Ishikawa (cell line): ENCODE results near the gene THSD4.

Source experiments
- CEBPB ChIP-seq: IDR thresholded peaks from 2 replicates; pipeline ENCODE4 v1.6.1; 2012
- CREB1 ChIP-seq: IDR thresholded peaks from 2 replicates; pipeline ENCODE4 v1.6.1; 2012; ENCODE audit warnings: low read depth
- EGR1 ChIP-seq: IDR thresholded peaks from 2 replicates; pipeline ENCODE4 v1.6.1; 2012
- EP300 ChIP-seq: IDR thresholded peaks from 2 replicates; pipeline ENCODE4 v1.6.1; 2012; ENCODE audit warnings: borderline replicate concordance
- FOXM1 ChIP-seq: IDR thresholded peaks from 2 replicates; pipeline ENCODE4 v1.6.1; 2012; ENCODE audit warnings: low read depth, borderline replicate concordance
- NFIC ChIP-seq: IDR thresholded peaks from 2 replicates; pipeline ENCODE4 v1.6.1; 2012
- RAD21 ChIP-seq: IDR thresholded peaks from 2 replicates; pipeline ENCODE4 v1.6.1; 2012; ENCODE audit warnings: low read depth
- TAF1 ChIP-seq: IDR thresholded peaks from 2 replicates; pipeline ENCODE4 v1.6.1; 2012; ENCODE audit warnings: low read depth, mild to moderate bottlenecking
- TCF12 ChIP-seq: IDR thresholded peaks from 2 replicates; pipeline ENCODE4 v1.6.1; 2012; ENCODE audit warnings: low read depth
- TEAD4 ChIP-seq: IDR thresholded peaks from 2 replicates; pipeline ENCODE4 v1.6.1; 2012
- YY1 ChIP-seq: IDR thresholded peaks from 2 replicates; pipeline ENCODE4 v1.6.1; 2012; ENCODE audit warnings: low read depth
- ZBTB7A ChIP-seq: IDR thresholded peaks from 2 replicates; pipeline ENCODE4 v1.6.1; 2012; ENCODE audit warnings: low read depth
- TF ChIP-seq, protein P1 (sequence below): IDR thresholded peaks from 2 replicates; pipeline ENCODE4 v1.6.1; 2012
- TF ChIP-seq, protein P2 (sequence below): IDR thresholded peaks from 2 replicates; pipeline ENCODE4 v1.6.1; 2012
- TF ChIP-seq, protein P3 (sequence below): IDR thresholded peaks from 2 replicates; pipeline ENCODE4 v1.6.1; 2012; ENCODE audit warnings: low read depth, mild to moderate bottlenecking

THSD4 gene

DNA sequence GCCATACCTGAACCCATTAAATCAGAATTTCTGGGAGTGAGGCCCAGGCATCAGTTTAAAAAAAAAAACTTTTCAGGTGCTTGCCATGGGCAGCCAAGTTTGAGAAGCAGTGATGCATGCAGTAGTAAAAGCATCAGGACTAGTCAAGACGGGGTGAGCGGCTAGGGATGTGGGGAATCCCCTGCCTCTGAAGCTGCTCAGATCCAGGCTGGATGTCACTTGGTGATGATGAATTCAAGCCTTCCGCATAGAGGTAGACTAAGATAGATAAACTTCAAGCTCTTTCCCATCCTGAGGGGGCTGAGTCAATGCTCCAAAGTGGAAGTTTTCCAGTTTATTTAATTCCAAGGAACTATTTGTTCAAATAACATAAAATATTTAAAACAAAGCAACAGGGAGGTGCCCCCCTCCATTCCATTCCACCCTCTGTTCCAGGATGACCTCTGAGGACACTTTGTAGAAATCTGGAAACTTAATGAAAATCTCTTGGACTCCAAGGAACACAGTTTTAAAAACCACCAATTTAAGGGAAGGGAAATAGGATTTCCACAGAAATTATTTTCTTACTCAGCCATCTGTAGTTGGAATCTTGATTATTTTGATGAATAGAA, 594.6 kb downstream of the THSD4 start:
- TF ChIP-seq, protein P1, sequence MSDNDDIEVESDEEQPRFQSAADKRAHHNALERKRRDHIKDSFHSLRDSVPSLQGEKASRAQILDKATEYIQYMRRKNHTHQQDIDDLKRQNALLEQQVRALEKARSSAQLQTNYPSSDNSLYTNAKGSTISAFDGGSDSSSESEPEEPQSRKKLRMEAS, result no peak

DNA sequence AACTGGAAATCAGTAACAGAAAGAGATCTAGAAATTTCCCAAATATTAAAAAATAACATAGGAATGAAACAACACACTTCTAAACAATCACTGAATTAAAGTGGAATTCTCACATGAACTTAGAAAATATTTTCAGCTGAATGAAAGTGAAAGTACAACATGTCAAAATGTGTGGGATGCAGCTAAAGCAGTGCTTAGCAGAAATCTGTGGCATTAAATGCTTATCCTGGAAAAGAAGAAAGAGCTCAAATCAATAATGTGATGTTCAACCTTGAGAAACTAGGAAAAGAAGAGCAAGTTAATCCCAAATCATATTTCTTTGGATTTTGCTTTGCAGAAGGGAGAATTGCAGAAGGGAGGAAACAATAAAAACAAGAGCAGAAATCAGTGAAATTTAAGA, 596.9 kb downstream of the THSD4 start:
- no peak for TF ChIP-seq TEAD4
- no peak for TF ChIP-seq TAF1
- no peak for TF ChIP-seq EGR1
- no peak for TF ChIP-seq ZBTB7A
- TF ChIP-seq YY1, result no peak
- no peak for TF ChIP-seq EP300
- TF ChIP-seq, protein P2, sequence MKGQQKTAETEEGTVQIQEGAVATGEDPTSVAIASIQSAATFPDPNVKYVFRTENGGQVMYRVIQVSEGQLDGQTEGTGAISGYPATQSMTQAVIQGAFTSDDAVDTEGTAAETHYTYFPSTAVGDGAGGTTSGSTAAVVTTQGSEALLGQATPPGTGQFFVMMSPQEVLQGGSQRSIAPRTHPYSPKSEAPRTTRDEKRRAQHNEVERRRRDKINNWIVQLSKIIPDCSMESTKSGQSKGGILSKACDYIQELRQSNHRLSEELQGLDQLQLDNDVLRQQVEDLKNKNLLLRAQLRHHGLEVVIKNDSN, result no peak
- TF ChIP-seq TCF12, result no peak
- TF ChIP-seq, protein P1, result no peak
- TF ChIP-seq RAD21, result no peak
- TF ChIP-seq FOXM1, result no peak
- no peak for TF ChIP-seq CREB1
- no peak for TF ChIP-seq NFIC
- TF ChIP-seq, protein P3, sequence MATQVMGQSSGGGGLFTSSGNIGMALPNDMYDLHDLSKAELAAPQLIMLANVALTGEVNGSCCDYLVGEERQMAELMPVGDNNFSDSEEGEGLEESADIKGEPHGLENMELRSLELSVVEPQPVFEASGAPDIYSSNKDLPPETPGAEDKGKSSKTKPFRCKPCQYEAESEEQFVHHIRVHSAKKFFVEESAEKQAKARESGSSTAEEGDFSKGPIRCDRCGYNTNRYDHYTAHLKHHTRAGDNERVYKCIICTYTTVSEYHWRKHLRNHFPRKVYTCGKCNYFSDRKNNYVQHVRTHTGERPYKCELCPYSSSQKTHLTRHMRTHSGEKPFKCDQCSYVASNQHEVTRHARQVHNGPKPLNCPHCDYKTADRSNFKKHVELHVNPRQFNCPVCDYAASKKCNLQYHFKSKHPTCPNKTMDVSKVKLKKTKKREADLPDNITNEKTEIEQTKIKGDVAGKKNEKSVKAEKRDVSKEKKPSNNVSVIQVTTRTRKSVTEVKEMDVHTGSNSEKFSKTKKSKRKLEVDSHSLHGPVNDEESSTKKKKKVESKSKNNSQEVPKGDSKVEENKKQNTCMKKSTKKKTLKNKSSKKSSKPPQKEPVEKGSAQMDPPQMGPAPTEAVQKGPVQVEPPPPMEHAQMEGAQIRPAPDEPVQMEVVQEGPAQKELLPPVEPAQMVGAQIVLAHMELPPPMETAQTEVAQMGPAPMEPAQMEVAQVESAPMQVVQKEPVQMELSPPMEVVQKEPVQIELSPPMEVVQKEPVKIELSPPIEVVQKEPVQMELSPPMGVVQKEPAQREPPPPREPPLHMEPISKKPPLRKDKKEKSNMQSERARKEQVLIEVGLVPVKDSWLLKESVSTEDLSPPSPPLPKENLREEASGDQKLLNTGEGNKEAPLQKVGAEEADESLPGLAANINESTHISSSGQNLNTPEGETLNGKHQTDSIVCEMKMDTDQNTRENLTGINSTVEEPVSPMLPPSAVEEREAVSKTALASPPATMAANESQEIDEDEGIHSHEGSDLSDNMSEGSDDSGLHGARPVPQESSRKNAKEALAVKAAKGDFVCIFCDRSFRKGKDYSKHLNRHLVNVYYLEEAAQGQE, result no peak
- TF ChIP-seq CEBPB, result no peak

DNA sequence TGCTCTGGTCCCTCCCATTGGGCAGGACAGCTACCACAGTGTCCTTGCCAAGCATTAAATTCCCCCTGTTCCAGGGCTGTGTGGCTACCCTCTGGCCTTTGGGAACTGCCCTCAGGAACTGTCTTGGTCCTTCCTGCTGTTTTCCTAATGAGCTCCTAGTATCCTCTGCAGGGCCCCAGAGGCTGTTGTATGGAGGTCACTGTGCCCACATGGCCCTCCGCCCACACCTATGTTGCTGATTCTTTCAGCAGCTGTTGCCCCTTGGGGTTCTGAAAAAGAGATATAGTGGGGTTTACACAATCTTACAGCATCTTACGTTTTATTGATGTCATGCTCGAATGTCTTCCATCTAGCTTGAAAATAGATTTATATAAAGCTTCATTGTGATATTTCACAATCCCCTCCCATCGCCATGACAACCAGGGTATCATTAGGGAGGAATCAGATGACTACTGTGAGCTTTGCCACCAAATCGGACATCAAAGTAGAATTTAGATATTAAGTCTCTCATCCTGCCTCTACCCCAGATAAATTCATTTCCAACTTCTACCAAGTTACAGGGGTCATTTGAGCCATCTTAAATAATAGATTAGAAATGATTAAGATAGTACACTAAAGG, 598.0 kb downstream of the THSD4 start:
- TF ChIP-seq TAF1 (no peak), YY1 (no peak), CREB1 (no peak), TCF12 (no peak), ZBTB7A (no peak), EGR1 (no peak), NFIC (no peak), FOXM1 (no peak), RAD21 (no peak), CEBPB (no peak), EP300 (no peak), TEAD4 (no peak)
- TF ChIP-seq, protein P3, result no peak
- TF ChIP-seq, protein P1, result no peak
- TF ChIP-seq, protein P2, result no peak

DNA sequence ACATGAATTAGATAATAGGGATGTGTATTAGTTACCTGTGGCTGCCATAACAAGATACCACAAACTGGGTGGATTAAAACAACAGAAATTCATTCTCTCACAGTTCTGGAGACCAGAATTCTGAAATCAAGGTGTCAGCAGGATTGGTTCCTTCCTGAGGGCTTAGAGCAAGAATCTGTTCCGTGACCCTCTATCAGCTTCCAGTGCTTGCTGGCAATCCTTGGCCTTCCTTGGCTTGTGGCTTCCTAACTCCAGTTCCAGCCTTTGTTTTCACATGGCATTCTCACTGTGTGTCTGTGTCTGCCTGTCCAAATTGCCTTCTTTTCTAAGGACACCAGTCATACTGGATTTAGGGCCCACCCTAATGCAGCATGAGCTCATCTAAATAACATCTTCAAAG, 600.6 kb downstream of the THSD4 start:
- TF ChIP-seq EP300 (no peak), YY1 (no peak), TCF12 (no peak), CREB1 (no peak), EGR1 (no peak), FOXM1 (no peak), RAD21 (no peak), TAF1 (no peak), CEBPB (no peak), ZBTB7A (no peak), NFIC (no peak), TEAD4 (no peak)
- TF ChIP-seq, protein P1, result no peak
- TF ChIP-seq, protein P2, result no peak

DNA sequence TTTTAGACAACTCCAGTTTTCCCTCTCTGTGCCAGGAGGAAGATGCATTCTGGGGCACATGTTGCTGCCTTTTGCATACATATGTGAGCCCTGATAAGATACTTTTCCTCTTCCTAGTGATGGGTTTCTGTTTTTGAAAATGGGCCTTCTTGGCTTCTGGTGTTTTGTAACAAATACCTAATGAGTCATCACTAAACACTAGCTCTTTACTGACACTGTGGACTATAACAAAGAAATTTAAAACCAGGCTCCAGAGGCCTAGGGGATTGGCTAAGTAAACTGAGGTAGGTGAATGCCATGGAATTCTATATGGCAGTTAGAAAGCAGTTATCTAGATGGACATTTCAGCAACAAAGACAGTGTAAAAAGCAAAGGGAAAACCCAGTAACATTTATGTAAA, 601.7 kb downstream of the THSD4 start:
- TF ChIP-seq YY1 (no peak), NFIC (no peak), RAD21 (no peak), EGR1 (no peak), EP300 (no peak), TCF12 (no peak), TAF1 (no peak), ZBTB7A (no peak), FOXM1 (no peak), CEBPB (no peak), CREB1 (no peak), TEAD4 (no peak)
- TF ChIP-seq, protein P2, result no peak
- TF ChIP-seq, protein P3, result no peak
- TF ChIP-seq, protein P1, result no peak
